Prostate gland (tissue), 2 donors: Measurements from ENCODE around the gene RNF144A. TPM values are rescaled to one million over a fixed set of nuclear protein-coding genes. Genes with fewer than 3 reads are reported as not detected.

ENCODE experiments used
- DNase-seq: peaks from one replicate; pipeline ENCODE4 v3.0.0-alpha.2; 2019; ENCODE audit warnings: low spot score
- H3K27ac ChIP-seq, 2 donors: fragments of 200-600 bp; sonication (generic); 2 replicates each; pipeline ENCODE4 v1.5.1; 2017 to 2019
- H3K27me3 ChIP-seq: fragments of 200-600 bp; sonication (generic); replicated peaks from 2 replicates; pipeline ENCODE4 v1.5.1; 2019; ENCODE audit not compliant: insufficient read depth
- H3K36me3 ChIP-seq, 2 donors: fragments of 200-600 bp; sonication (generic); 1 replicate in 1 of 2; 2 replicates in 1 of 2; pipeline versions ENCODE4 v1.5.1 to v1.8.1; 2017 to 2019
- H3K4me1 ChIP-seq: fragments of 200-600 bp; sonication (generic); replicated peaks from 2 replicates; pipeline ENCODE4 v1.5.1; 2019
- H3K4me3 ChIP-seq, 2 donors: fragments of 200-600 bp; sonication (generic); 2 replicates each; pipeline ENCODE4 v1.5.1; 2017 to 2019
- H3K9me3 ChIP-seq: fragments of 200-600 bp; sonication (generic); 2 replicates; pipeline ENCODE4 v1.5.1; 2017
- POLR2A ChIP-seq: fragments of 450-650 bp; IDR thresholded peaks from one replicate; pipeline ENCODE4 v1.6.1; 2016; ENCODE audit warnings: antibody characterized with exemption, mild to moderate bottlenecking
- POLR2AphosphoS5 ChIP-seq: sonication (generic); formaldehyde crosslinking; IDR thresholded peaks from one replicate; pipeline ENCODE4 v1.6.1; 2017; ENCODE audit warnings: antibody characterized with exemption
- WGBS: methylation state at CpG from one replicate; pipeline ENCODE4 v1.1.5; 2018; 5-methylcytosine and 5-hydroxymethylcytosine counted together
- intact Hi-C: fragments of 100-400 bp; cut with DNase I; formaldehyde crosslinking; loops from one replicate; pipeline ENCODE4 v1.14.2; 2022
- total RNA-seq, 2 donors: library from RNA; depleted of rRNA; stranded (reverse); fragments of >200 nt; gene quantifications; one replicate each; pipeline ENCODE4 v1.1.0, GENCODE V29; 2016
- TF ChIP-seq, protein P1 (sequence below), 4 experiments: fragments of 200-600 bp in 2 of 4; fragments of 450-650 bp in 2 of 4; sonication (generic) in 2 of 4; IDR thresholded peaks; 1 replicate in 3 of 4; 2 replicates in 1 of 4; pipeline ENCODE4 v1.5.1; 2016 to 2019; ENCODE audit warnings: antibody characterized with exemption in 4 of 4, mild to moderate bottlenecking in 2 of 4, moderate library complexity in 2 of 4

RNF144A gene
- total RNA-seq, 2 donors from 2014 or later: 9.1 to 27.9 TPM

DNA sequence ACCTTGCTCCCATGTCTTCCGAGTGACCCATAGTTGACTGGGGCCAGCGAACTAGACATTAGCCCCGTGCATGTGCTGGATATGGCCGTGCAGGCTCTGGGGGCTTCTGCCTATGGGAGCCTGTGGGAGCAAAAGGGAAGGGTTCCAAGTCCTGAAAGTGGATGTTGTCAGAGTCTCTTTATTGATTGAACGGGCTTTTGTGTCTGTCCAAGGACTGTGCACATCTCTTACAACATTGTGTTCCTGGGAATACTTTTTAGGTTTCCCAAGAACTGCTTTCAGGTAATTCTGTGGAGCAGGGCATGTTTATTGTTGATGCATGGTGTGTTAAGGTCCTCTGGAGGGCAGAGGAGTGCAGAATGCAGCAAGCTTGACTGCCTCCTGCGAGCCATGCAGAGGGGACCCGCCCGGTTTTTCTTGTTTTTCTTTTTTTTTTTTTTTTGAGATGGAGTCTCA lies 5.0 kb downstream of the RNF144A start:
- intact Hi-C loops: loop anchor here (5.0 to 10.0 kb wide), 2 partner anchors 35 to 93 kb away; no protein-coding TSS in a partner anchor
- Histone ChIP-seq H3K27ac (no peak overlapping the region), H3K4me3 (no peak overlapping the region), H3K36me3 (no peaks in the 10 kb centered on the region), H3K27me3 (no peaks in the 10 kb centered on the region), H3K9me3 (no peaks in the 10 kb centered on the region), H3K4me1 (peaks cover 4% of the 10 kb centered on the region)
- no peak for DNase-seq
- TF ChIP-seq, protein P1, sequence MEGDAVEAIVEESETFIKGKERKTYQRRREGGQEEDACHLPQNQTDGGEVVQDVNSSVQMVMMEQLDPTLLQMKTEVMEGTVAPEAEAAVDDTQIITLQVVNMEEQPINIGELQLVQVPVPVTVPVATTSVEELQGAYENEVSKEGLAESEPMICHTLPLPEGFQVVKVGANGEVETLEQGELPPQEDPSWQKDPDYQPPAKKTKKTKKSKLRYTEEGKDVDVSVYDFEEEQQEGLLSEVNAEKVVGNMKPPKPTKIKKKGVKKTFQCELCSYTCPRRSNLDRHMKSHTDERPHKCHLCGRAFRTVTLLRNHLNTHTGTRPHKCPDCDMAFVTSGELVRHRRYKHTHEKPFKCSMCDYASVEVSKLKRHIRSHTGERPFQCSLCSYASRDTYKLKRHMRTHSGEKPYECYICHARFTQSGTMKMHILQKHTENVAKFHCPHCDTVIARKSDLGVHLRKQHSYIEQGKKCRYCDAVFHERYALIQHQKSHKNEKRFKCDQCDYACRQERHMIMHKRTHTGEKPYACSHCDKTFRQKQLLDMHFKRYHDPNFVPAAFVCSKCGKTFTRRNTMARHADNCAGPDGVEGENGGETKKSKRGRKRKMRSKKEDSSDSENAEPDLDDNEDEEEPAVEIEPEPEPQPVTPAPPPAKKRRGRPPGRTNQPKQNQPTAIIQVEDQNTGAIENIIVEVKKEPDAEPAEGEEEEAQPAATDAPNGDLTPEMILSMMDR (IDR thresholded peaks at IDR 0.05): peak in 3 of 4 experiments; percentile 14 to 41 (median 16)
- TF ChIP-seq POLR2A (no peak), POLR2AphosphoS5 (peak; percentile 42)
- 61% methylated on average over 8 of the region's 8 CpGs for WGBS

DNA sequence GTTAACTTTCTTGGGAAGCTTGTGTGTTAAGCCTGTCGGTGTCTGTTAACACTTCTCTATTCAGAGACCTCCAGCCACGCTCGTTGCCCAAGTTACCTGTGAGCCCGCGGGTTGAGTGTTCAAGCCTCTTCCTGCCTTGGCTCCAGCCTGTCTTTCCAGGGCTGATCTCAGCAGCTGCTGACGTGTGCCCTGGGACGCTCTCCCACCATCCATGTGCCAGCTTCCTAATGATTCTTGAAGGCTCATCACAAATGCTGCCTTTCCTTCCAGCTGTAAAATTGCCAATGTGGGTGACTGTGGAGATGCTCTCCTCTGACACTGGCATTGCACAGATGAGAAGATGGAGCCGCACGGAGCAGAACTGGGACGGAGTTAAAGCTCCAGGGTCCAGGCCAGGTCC lies 6.1 kb downstream of the RNF144A start:
- no peak for DNase-seq
- H3K27me3 ChIP-seq: no peaks in the 10 kb centered on the region
- H3K9me3 ChIP-seq: no peaks in the 10 kb centered on the region
- no peak overlapping the region for H3K27ac ChIP-seq
- intact Hi-C loops: loop anchor here (5.0 to 10.0 kb wide), 2 partner anchors 34 to 91 kb away; no protein-coding TSS in a partner anchor
- H3K4me1 ChIP-seq: peaks cover 7% of the 10 kb centered on the region
- H3K36me3 ChIP-seq: no peaks in the 10 kb centered on the region
- H3K4me3 ChIP-seq: no peak overlapping the region
- TF ChIP-seq POLR2A (no peak), POLR2AphosphoS5 (no peak)
- TF ChIP-seq, protein P1 (IDR thresholded peaks at IDR 0.05): no peak
- WGBS: 73% methylated on average over 10 of the region's 10 CpGs

GRCh38 chr2:6924101-6924923 lies 7.1 kb downstream of the RNF144A start:
- TF ChIP-seq POLR2AphosphoS5: no peak
- TF ChIP-seq, protein P1 (IDR thresholded peaks at IDR 0.05): no peak
- TF ChIP-seq POLR2A: no peak
- Histone ChIP-seq H3K36me3 (no peaks in the 10 kb centered on the region), H3K4me3 (no peak overlapping the region), H3K4me1 (peaks cover 7% of the 10 kb centered on the region), H3K27ac (no peak overlapping the region), H3K9me3 (no peaks in the 10 kb centered on the region), H3K27me3 (no peaks in the 10 kb centered on the region)
- WGBS: 89% methylated on average over 19 of the region's 19 CpGs
- intact Hi-C loops: loop anchor here (5.0 to 10.0 kb wide), 2 partner anchors 33 to 90 kb away; no protein-coding TSS in a partner anchor
- no peak for DNase-seq

GRCh38 chr2:6924924-6925409 lies 7.8 kb downstream of the RNF144A start:
- Histone ChIP-seq H3K27ac (no peak overlapping the region), H3K27me3 (no peaks in the 10 kb centered on the region), H3K9me3 (no peaks in the 10 kb centered on the region), H3K4me1 (peaks cover 7% of the 10 kb centered on the region), H3K36me3 (no peaks in the 10 kb centered on the region), H3K4me3 (no peak overlapping the region)
- DNase-seq: no peak
- intact Hi-C loops: loop anchor here (5.0 to 10.0 kb wide), 2 partner anchors 32 to 90 kb away; no protein-coding TSS in a partner anchor
- TF ChIP-seq, protein P1 (IDR thresholded peaks at IDR 0.05): no peak
- TF ChIP-seq POLR2AphosphoS5: no peak
- no peak for TF ChIP-seq POLR2A
- 66% methylated on average over 7 of the region's 7 CpGs for WGBS
